HG02571 (cell line): ENCODE data around the gene KIF17.

Experiments
- ATAC-seq: cut with Tn5 transposase; IDR thresholded peaks from one replicate; pipeline ENCODE4 v1.9.1; 2021; ENCODE audit warnings: mild to moderate bottlenecking, moderate library complexity; ENCODE audit not compliant: unreplicated experiment

KIF17 gene

GRCh38 chr1:20717452-20718342, at the start of gene KIF17:
KIF17 (minus strand) TSS chr1:20718007; CDS start chr1:20717706, 301 bp downstream.
- ATAC-seq = no peak

GRCh38 chr1:20767271-20767670, 49.5 kb upstream of the KIF17 start:
- ATAC-seq = no peak

- ATAC-seq = no peak
Observed at GRCh38 chr1:20763417-20763816, 45.6 kb upstream of the KIF17 start.

GRCh38 chr1:20760322-20760721, 42.5 kb upstream of the KIF17 start:
- no peak for ATAC-seq

- ATAC-seq = no peak
Observed at GRCh38 chr1:20753589-20753988, 35.8 kb upstream of the KIF17 start.

GRCh38 chr1:20751462-20751990, 33.7 kb upstream of the KIF17 start:
- ATAC-seq = no peak

- no peak for ATAC-seq
Observed at GRCh38 chr1:20742671-20743070, 24.9 kb upstream of the KIF17 start.

GRCh38 chr1:20740781-20741180, 23.0 kb upstream of the KIF17 start:
- no peak for ATAC-seq

GRCh38 chr1:20739225-20739624, 21.4 kb upstream of the KIF17 start:
- ATAC-seq = no peak

- no peak for ATAC-seq
Observed at GRCh38 chr1:20735581-20736111, 17.8 kb upstream of the KIF17 start.

GRCh38 chr1:20733360-20733975, 15.7 kb upstream of the KIF17 start:
- ATAC-seq = no peak

- ATAC-seq = no peak
Observed at GRCh38 chr1:20732588-20733359, 15.0 kb upstream of the KIF17 start, which contains the start of gene SH2D5. SH2D5 (minus strand) TSS chr1:20732703; CDS start chr1:20728044, 4,659 bp downstream.

- ATAC-seq = peak; percentile 55
Observed at GRCh38 chr1:20732071-20732587, 14.3 kb upstream of the KIF17 start.

GRCh38 chr1:20731057-20731991, 13.5 kb upstream of the KIF17 start:
- no peak for ATAC-seq

- no peak for ATAC-seq
Observed at GRCh38 chr1:20730690-20731056, 12.9 kb upstream of the KIF17 start.

GRCh38 chr1:20729990-20730689, 12.3 kb upstream of the KIF17 start:
- ATAC-seq = no peak

GRCh38 chr1:20729155-20729931, 11.5 kb upstream of the KIF17 start:
- no peak for ATAC-seq
